Uterus (tissue), 4 donors: ENCODE measurements around the gene RPL27A. TPM values are rescaled to one million over a fixed set of nuclear protein-coding genes. Genes with fewer than 3 reads are reported as not detected.

Experiments used
- DNase-seq, 2 donors: peaks; one replicate each; pipeline ENCODE4 v3.0.0-alpha.2; 2019 to 2020
- H3K27ac ChIP-seq, 2 donors: fragments of 200-600 bp; sonication (generic); 1 replicate in 1 of 2; 2 replicates in 1 of 2; pipeline ENCODE4 v1.5.1; 2016 to 2018
- H3K27me3 ChIP-seq, 2 donors: fragments of 200-600 bp; sonication (generic); one replicate each; pipeline ENCODE4 v1.5.1; 2018 to 2019; ENCODE audit warnings: control low read depth in 1 of 2
- H3K36me3 ChIP-seq, 2 donors: fragments of 200-600 bp; sonication (generic); one replicate each; pipeline ENCODE4 v1.5.1; 2019; ENCODE audit warnings: control low read depth in 1 of 2
- H3K4me1 ChIP-seq, 2 donors: fragments of 200-600 bp; sonication (generic); one replicate each; pipeline ENCODE4 v1.5.1; 2018 to 2019; ENCODE audit warnings: control low read depth in 1 of 2
- H3K4me3 ChIP-seq, 2 donors: fragments of 200-600 bp; sonication (generic); 1 replicate in 1 of 2; 2 replicates in 1 of 2; pipeline ENCODE4 v1.5.1; 2018 to 2019; ENCODE audit warnings: mild to moderate bottlenecking in 1 of 2
- H3K9me3 ChIP-seq, 2 donors: fragments of 200-600 bp; sonication (generic); one replicate each; pipeline ENCODE4 v1.5.1; 2019; ENCODE audit warnings: control low read depth in 1 of 2
- CTCF ChIP-seq, 4 experiments: fragments of 200-600 bp in 2 of 4; fragments of 450-650 bp in 2 of 4; sonication (generic) in 2 of 4; IDR thresholded peaks; one replicate each; pipeline ENCODE4 v1.5.1; 2016 to 2019; ENCODE audit warnings: antibody characterized with exemption in 4 of 4, mild to moderate bottlenecking in 2 of 4, moderate library complexity in 1 of 4
- POLR2A ChIP-seq, 2 donors: fragments of 450-650 bp; IDR thresholded peaks; one replicate each; pipeline ENCODE4 v1.6.1; 2016; ENCODE audit warnings: antibody characterized with exemption in 2 of 2, mild to moderate bottlenecking in 1 of 2, moderate library complexity in 1 of 2
- intact Hi-C: fragments of 100-400 bp; cut with DNase I; formaldehyde crosslinking; loops from one replicate; pipeline ENCODE4 v1.15.1; 2023; ENCODE audit warnings: low total_unique reads
- total RNA-seq, 4 donors: library from RNA; depleted of rRNA in 3 of 4; stranded (reverse); fragments of >200 nt in 3 of 4; gene quantifications; one replicate each; pipeline versions ENCODE4 v1.1.0 to v1.2.4, GENCODE V29; 2014 to 2023
- donor health status: DM: yes; HTN: yes; CAD: no.

The RPL27A gene
- total RNA-seq, 4 donors from 2014 or later, result 505 to 3,151 (median 1,895) TPM

- H3K4me3 ChIP-seq, result no peak overlapping the region
- no peaks in the 10 kb centered on the region for H3K27me3 ChIP-seq
- no peaks in the 10 kb centered on the region for H3K4me1 ChIP-seq
- no peak for DNase-seq
- H3K36me3 ChIP-seq, result no peaks in the 10 kb centered on the region
- H3K9me3 ChIP-seq, result no peaks in the 10 kb centered on the region
- intact Hi-C loops, result no loop called here
- no peak overlapping the region for H3K27ac ChIP-seq
- TF ChIP-seq POLR2A (IDR thresholded peaks at IDR 0.05) (no peak), CTCF (IDR thresholded peaks at IDR 0.05) (no peak)
Observed at GRCh38 chr11:8640267-8640906, 42.2 kb upstream of the RPL27A start.

GRCh38 chr11:8641332-8641731, 41.3 kb upstream of the RPL27A start:
- Histone ChIP-seq H3K9me3 (no peaks in the 10 kb centered on the region), H3K4me3 (no peak overlapping the region), H3K27me3 (no peaks in the 10 kb centered on the region), H3K4me1 (no peaks in the 10 kb centered on the region), H3K27ac (no peak overlapping the region), H3K36me3 (no peaks in the 10 kb centered on the region)
- no peak for DNase-seq
- intact Hi-C loops, result no loop called here
- TF ChIP-seq POLR2A (IDR thresholded peaks at IDR 0.05) (no peak), CTCF (IDR thresholded peaks at IDR 0.05) (no peak)

GRCh38 chr11:8642196-8642841, 40.3 kb upstream of the RPL27A start:
- Histone ChIP-seq H3K27ac (no peak overlapping the region), H3K4me1 (no peaks in the 10 kb centered on the region), H3K27me3 (no peaks in the 10 kb centered on the region), H3K9me3 (no peaks in the 10 kb centered on the region), H3K36me3 (no peaks in the 10 kb centered on the region), H3K4me3 (no peak overlapping the region)
- TF ChIP-seq POLR2A (IDR thresholded peaks at IDR 0.05) (no peak), CTCF (IDR thresholded peaks at IDR 0.05) (no peak)
- intact Hi-C loops, result no loop called here
- DNase-seq, result no peak

- H3K36me3 ChIP-seq, result no peaks in the 10 kb centered on the region
- intact Hi-C loops, result no loop called here
Observed at GRCh38 chr11:8646873-8647272, 35.7 kb upstream of the RPL27A start.

More at GRCh38 chr11:8646873-8647272, 35.7 kb upstream of the RPL27A start:
- no peak overlapping the region for H3K27ac ChIP-seq
- H3K4me3 ChIP-seq, result no peak overlapping the region
- H3K27me3 ChIP-seq, result no peaks in the 10 kb centered on the region
- no peak for DNase-seq
- H3K4me1 ChIP-seq, result no peaks in the 10 kb centered on the region
- no peaks in the 10 kb centered on the region for H3K9me3 ChIP-seq
- TF ChIP-seq POLR2A (IDR thresholded peaks at IDR 0.05) (no peak), CTCF (IDR thresholded peaks at IDR 0.05) (no peak)
